Measurements from ENCODE around the gene CCDC74B.
A peak's percentile ranks its signal among the peaks of the same experiment; 100 is the strongest.
"Not testable (repeated sequence)": the region's sequence is repeated elsewhere in the genome, so short reads cannot be mapped to it uniquely, and the experiment has no call there.

CCDC74B gene

DNA sequence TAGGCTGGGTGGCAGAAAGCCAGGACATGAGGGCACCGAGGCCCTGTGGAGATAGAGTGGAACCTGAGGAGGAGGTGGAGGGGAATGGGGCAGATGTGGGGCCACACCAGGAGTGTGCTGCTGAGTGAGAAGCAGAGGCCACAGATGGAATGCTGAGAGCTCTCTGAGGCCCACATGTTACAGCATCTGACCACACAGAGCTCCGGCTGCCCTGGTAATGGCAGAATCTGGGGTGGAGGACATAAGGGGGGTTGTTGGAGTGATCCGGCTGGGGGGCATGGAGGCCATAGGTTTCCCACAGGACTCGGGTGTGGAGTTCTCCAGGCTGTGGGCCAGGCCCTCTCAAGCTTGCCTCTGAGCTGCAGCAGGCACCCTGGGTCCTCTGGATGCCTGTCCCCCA, 41.0 kb upstream of the CCDC74B start:
- in situ Hi-C loops (cut with HindIII; ENCODE audit: low pct_ligation_motif_present, low sequenced_read_pairs), result no loop called here
- Histone ChIP-seq H3K4me3 (ENCODE audit: low read depth, low read length) (no peak overlapping the region), H3K27ac (no peak overlapping the region), H3K36me3 (replicated peaks) (peaks cover 2% of the 10 kb centered on the region), H3K27me3 (replicated peaks) (no peaks in the 10 kb centered on the region)
- TF ChIP-seq, protein P1, sequence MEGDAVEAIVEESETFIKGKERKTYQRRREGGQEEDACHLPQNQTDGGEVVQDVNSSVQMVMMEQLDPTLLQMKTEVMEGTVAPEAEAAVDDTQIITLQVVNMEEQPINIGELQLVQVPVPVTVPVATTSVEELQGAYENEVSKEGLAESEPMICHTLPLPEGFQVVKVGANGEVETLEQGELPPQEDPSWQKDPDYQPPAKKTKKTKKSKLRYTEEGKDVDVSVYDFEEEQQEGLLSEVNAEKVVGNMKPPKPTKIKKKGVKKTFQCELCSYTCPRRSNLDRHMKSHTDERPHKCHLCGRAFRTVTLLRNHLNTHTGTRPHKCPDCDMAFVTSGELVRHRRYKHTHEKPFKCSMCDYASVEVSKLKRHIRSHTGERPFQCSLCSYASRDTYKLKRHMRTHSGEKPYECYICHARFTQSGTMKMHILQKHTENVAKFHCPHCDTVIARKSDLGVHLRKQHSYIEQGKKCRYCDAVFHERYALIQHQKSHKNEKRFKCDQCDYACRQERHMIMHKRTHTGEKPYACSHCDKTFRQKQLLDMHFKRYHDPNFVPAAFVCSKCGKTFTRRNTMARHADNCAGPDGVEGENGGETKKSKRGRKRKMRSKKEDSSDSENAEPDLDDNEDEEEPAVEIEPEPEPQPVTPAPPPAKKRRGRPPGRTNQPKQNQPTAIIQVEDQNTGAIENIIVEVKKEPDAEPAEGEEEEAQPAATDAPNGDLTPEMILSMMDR (IDR thresholded peaks at IDR 0.05; ENCODE audit: low read depth, low read length, missing control alignments), result no peak
- DNase-seq, result no peak

DNA sequence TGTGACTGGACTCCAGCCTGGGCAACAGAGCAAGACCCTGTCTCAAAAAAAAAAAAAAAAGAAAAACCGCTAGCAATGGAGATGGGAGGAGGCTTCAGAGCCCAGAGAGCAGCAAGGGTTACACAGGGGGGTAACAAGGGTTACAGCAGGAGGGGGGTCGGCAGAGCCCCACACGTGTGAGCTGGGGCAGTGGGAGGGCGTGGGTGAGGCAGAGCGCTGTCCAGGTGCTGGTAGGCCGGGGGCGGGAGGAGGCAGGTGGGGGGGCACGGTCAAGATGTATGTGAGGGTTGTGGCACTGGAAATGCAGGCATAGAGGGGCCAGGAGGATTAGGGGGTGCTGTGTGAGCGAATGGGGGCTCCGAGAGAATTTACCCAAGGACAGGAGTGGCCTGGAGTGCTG, 40.5 kb upstream of the CCDC74B start:
- no peak for DNase-seq
- Histone ChIP-seq H3K27ac (no peak overlapping the region), H3K36me3 (replicated peaks) (peaks cover 2% of the 10 kb centered on the region), H3K27me3 (replicated peaks) (no peaks in the 10 kb centered on the region), H3K4me3 (ENCODE audit: low read depth, low read length) (no peak overlapping the region)
- TF ChIP-seq, protein P1 (IDR thresholded peaks at IDR 0.05; ENCODE audit: low read depth, low read length, missing control alignments), result no peak
- in situ Hi-C loops (cut with HindIII; ENCODE audit: low pct_ligation_motif_present, low sequenced_read_pairs), result no loop called here

DNA sequence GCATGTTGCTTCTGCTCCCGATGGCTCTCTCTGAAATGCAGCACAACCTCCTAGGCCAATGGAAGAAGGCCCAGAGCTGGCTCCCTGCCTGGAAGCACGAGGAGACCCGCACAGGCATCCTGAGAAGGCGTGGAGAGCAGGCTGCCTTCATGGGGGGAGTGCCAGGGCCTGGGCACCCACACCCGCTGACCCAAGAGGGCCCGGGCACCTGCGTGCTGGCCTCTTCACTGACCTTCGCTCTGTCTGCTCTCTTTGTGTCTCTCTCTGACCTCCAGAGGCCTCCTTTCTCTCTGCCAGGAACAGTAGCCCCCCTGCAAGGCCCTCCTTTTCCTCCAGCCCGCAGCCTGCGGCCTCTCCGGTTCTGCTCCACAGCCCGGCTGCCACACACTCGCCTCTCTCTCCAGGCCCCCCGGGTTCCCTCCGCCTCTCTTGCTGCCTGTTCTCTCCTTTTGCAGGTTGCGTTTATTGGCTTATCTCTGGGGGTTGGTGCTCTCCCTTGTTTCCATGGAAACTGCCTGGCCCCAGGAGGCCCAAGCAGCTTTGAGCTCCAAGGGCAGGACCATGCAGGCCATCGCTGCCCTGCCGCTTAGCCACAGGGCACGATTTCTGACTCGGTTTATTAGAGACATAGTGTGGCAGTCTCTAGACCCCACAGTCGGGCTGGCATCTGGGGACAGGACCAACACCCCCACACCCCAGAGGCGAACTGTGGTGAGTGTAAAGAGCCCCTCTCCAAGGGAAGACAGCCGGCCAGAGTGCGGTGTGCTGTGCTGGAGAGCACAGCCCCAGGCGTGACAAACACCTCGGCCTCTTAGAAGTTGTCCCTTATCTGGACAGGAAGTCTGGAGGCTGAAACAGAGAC, 38.8 kb upstream of the CCDC74B start:
- in situ Hi-C loops (cut with HindIII; ENCODE audit: low pct_ligation_motif_present, low sequenced_read_pairs), result no loop called here
- Histone ChIP-seq H3K27me3 (replicated peaks) (no peaks in the 10 kb centered on the region), H3K4me3 (ENCODE audit: low read depth, low read length) (peak overlapping the region; percentile 66), H3K36me3 (replicated peaks) (peaks cover 2% of the 10 kb centered on the region), H3K27ac (no peak overlapping the region)
- DNase-seq, result no peak
- TF ChIP-seq, protein P1 (IDR thresholded peaks at IDR 0.05; ENCODE audit: low read depth, low read length, missing control alignments), result no peak

DNA sequence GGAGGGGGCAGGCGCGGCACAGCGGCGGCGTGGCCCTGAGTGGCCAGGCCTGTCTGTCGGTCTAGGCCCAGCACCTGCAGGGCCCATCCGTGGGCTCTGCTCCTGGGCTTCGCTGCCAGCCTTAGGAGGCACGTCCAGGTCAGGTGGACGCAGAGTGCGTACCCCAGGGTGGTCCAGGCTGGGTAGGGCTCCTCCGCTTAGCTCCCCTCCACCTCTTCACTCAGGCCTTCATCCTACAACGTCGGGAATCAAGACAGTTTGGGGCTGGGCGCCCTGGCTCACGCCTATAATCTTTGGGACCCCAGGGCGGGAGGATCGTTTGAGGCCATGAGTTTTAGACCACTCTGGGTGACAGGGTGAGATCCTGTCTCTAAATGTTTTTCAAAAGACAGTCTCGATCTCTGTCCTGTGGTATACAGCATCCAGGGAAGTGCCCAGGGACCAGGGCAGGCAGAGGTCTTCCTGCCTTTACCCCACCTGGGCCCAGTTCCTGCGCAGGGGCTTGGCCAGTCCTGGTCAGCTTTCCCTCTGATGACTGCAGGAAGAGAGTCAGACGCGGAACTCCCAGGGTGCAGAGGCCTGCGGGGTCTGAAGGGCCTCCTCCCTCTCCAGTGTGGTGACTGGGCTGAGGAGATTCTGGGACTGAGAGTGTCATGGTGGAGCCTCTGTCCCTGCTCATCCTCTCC, 38.1 kb upstream of the CCDC74B start:
- in situ Hi-C loops (cut with HindIII; ENCODE audit: low pct_ligation_motif_present, low sequenced_read_pairs); DNase-seq; H3K27me3 ChIP-seq (replicated peaks); H3K36me3 ChIP-seq (replicated peaks): not testable (repeated sequence)
- Histone ChIP-seq H3K4me3 (ENCODE audit: low read depth, low read length) (peak overlapping the region; percentile 66), H3K27ac (peak overlapping the region; percentile 79)

DNA sequence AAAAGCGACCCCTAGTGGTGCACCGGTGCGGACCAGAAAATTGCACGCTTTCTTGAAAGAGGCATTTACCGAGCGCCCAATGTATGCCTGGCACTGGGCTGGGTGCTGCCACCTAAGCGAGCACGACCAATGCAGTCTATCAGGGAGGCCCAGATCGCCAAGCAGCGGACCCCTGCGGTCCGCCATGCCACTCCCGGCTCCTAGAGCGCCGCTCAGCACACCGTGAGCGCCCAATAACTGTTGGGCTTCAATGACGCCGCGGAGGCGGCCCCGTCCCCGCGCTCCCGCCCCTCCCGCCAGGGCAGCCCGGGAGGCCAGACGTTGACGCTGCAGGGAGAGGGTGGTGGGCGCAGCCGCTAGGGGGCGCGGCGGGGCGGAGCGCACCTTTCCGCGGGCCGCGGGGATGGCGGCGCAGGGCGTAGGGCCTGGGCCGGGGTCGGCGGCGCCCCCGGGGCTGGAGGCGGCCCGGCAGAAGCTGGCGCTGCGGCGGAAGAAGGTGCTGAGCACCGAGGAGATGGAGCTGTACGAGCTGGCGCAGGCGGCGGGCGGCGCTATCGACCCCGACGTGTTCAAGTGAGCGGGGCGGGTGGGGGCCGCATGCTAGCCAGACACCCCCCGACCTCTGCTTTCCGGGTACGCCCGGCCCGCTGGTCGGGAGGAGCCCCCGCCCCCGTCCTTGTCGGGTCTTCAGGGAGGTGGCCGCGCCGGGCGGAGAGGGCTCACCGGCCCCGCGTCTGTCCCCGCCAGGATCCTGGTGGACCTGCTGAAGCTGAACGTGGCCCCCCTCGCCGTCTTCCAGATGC, 37.2 kb upstream of the CCDC74B start, which contains the start of gene MZT2B:
MZT2B (plus strand) TSS at position 383 of the 803 bp plus-strand sequence; CDS start at position 404, 21 bp downstream.
- H3K36me3 ChIP-seq (replicated peaks); in situ Hi-C loops (cut with HindIII; ENCODE audit: low pct_ligation_motif_present, low sequenced_read_pairs); H3K27me3 ChIP-seq (replicated peaks): not testable (repeated sequence)
- H3K4me3 ChIP-seq (ENCODE audit: low read depth, low read length), result peak within 1 kb of the TSS; percentile 84
- TF ChIP-seq, protein P1 (IDR thresholded peaks at IDR 0.05; ENCODE audit: low read depth, low read length, missing control alignments), result peak; percentile 46
- DNase-seq, result peak; percentile 69
- peak within 1 kb of the TSS; percentile 79 for H3K27ac ChIP-seq
